Coronary artery (tissue), 2 donors: Measurements from ENCODE around the gene TRAF2.

Experiments
- DNase-seq: peaks from one replicate; pipeline ENCODE4 v3.0.0-alpha.2; 2017; ENCODE audit warnings: low spot score
- H3K27ac ChIP-seq, 2 donors: fragments of 200-600 bp; sonication (generic); one replicate each; pipeline ENCODE4 v1.5.1; 2016 to 2019
- H3K4me3 ChIP-seq: fragments of 200-600 bp; sonication (generic); 2 replicates; pipeline ENCODE4 v1.5.1; 2016; ENCODE audit warnings: mild to moderate bottlenecking, moderate library complexity
- TF ChIP-seq, protein P1 (sequence below): fragments of 200-600 bp; sonication (generic); IDR thresholded peaks from one replicate; pipeline ENCODE4 v1.5.1; 2019; ENCODE audit warnings: antibody characterized with exemption

TRAF2 gene

DNA sequence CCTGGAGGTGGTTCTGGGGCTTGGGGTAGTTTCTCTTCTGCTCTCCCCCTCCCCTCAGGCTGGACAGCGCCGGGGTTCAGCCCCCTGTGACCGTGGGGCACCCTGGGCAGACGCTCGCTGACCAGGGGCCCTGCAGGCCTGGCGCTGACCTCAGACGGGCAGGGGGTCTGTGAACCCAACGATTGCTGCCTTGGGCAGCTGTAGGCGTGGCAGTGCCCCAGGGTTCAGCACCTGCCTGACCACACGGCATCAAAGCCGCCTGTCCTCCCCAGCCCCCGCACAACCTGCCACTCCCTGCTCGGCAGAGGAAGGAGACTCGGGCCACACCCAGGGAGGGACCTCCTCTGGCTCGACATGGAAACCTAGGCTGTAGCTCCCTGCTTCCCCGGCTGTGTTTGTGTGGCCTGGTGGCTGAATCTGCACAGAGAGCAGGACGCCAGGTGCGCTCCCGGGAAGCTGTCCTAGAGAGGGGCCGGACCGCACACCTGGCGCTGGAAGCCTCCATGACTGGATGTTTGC is 77.9 kb downstream of the TRAF2 start:
- DNase-seq = no peak
- Histone ChIP-seq H3K4me3 (no peak overlapping the region), H3K27ac (no peak overlapping the region)
- TF ChIP-seq, protein P1, sequence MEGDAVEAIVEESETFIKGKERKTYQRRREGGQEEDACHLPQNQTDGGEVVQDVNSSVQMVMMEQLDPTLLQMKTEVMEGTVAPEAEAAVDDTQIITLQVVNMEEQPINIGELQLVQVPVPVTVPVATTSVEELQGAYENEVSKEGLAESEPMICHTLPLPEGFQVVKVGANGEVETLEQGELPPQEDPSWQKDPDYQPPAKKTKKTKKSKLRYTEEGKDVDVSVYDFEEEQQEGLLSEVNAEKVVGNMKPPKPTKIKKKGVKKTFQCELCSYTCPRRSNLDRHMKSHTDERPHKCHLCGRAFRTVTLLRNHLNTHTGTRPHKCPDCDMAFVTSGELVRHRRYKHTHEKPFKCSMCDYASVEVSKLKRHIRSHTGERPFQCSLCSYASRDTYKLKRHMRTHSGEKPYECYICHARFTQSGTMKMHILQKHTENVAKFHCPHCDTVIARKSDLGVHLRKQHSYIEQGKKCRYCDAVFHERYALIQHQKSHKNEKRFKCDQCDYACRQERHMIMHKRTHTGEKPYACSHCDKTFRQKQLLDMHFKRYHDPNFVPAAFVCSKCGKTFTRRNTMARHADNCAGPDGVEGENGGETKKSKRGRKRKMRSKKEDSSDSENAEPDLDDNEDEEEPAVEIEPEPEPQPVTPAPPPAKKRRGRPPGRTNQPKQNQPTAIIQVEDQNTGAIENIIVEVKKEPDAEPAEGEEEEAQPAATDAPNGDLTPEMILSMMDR = no peak

DNA sequence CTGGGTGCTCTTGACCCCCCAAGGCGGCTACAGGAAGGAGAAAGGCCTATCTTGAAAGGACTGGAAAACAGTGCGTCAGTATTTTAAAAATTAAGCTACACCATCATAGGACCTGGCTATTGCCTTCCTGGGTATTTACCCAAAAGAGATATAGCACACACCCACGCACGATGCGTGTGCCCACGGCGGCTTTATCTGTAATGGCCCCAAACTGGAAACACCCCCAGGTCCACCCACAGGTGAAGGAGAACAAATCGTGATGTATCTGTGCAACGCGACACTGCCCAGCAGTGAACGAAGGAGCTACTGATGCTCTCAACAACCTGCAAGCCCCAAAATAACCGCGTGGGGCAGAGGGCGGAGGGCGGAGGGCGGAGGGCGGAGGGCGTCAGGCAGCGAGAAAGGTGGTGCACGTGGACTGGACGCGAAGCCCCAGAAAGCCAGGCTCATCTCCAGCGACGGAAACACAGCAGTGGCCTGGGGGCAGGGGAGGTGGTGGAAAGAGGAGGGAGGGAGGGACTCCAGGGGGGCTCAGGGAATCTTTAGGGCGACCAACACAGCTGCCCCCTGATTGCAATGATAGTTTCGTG is 78.6 kb downstream of the TRAF2 start:
- no peak for DNase-seq
- TF ChIP-seq, protein P1 = no peak
- no peak overlapping the region for H3K4me3 ChIP-seq
- H3K27ac ChIP-seq = no peak overlapping the region

DNA sequence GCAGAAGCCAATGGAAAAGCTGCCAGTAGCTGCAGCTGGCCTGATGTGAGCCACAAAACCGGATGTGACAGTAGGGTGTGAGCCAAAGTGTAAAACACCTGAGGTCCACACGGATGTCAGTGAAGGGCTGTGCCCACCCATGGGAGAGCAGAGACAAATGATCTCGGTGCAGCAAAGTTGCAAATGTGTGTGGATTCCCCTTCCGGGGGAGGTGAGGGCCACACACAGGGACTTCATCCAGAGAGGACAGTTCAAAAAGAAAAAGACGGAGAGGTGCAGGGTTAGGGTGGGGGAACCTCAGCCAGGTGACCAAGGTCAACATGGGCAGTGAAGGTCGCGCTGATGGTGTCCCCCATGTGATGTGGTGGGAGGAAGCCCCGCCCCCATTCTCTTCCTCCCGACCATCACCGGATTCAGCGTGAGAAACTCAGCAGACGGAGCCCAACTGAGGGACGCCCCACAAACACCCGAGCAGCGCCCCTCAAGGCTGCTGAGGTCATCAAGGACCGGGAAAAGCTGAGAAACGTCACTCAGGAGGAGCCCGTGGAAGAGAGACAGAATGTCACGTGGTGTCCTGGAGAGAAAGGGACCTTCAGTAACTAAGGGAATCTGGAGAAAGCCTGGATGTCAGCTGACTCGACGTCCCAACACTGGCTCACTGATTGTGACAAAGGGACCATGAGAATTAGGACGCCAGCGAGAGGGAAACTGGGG is 79.6 kb downstream of the TRAF2 start:
- H3K27ac ChIP-seq = no peak overlapping the region
- DNase-seq = no peak
- H3K4me3 ChIP-seq = peak overlapping the region; percentile 36
- TF ChIP-seq, protein P1 = no peak

DNA sequence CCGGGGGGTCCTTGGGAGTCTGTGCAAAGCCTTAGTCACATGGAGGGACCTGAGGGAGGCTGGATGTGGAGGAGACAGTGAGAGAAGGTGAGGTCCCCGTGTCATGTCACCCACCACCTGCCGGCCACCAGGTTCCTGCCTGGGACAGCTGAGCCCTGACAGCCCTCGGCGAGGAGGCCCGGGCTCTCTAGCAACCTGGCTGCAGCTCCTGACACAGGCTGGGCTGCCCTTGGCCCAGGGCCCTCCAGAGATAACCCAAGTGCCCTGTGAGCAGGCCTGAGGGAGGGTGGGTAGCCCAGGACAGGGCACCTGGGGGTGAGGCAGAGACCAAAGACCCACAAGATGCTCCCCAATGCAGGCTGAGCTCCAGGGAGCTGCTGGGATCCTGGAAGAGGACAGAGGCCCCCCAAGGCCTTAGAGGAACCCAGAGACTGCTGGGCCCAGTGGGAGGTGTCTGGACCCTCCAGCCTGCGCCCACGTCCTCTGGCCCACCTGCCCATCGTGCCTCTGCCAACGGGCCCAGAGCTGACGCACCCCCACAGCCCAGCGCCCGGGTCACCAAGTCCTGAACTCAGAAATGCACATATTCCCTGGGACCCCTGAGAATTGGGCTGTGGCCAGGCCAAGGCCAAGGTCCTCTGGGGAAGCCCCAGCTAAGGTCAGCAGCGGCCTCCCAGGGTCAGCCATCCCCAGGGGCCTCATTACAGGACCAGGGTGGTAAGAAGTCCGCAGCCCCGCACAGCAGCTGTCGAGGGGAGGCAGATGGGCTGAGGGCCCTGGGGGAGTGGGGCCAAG is 82.2 kb downstream of the TRAF2 start:
- H3K4me3 ChIP-seq = no peak overlapping the region
- no peak overlapping the region for H3K27ac ChIP-seq
- no peak for DNase-seq
- TF ChIP-seq, protein P1 = no peak

DNA sequence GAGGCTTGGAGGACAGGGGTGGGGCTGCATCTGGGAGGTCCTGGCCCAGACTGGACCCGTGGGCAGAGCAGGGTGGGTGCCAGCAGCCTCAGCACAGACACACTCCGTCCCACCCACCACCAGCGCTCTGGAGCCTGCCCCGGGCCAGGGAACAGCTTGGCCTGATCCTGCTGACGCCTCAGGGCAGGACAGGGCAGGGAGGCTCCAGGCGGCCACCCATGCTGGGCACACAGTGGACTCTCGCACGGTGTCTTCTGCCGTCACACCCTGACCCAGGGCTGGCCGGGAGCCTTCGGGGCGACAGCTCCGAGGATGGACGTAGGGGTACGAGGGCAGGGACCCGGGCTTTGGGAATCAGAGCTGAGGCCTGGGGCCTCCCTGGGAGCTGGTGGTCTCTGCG is 82.8 kb downstream of the TRAF2 start:
- TF ChIP-seq, protein P1 = no peak
- DNase-seq = no peak
- Histone ChIP-seq H3K27ac (no peak overlapping the region), H3K4me3 (no peak overlapping the region)

DNA sequence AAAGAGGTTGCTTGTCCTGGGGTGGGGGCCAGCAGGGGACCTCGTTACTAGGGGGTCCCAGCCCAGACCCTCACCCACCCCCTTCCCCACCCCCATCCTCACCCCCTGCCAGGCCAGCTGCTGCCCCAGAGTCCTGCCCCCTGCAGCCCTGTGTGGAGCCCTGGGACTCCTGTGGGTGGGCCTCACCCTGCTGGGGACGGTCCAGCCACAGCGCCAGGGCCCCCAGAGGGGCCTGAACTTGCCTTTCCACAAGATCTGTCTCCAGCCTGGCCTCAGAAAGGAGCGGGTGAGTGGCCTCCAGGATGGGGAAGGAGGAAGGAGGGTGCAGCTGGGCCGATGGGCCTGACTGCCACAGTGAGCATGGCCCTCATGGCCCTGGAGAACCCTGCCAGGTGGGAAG is 83.5 kb downstream of the TRAF2 start:
- no peak for DNase-seq
- H3K4me3 ChIP-seq = no peak overlapping the region
- no peak overlapping the region for H3K27ac ChIP-seq
- TF ChIP-seq, protein P1 = no peak
